NCI-H1694 treated with DMSO at 0.1 percent for 48 hours (cell line): ENCODE measurements around the gene CPE.
A peak's percentile ranks its signal among the peaks of the same experiment; 100 is the strongest.

ENCODE experiments used
- DNase-seq: peaks from one replicate; lab custom pipeline; 2025; lab: John Stamatoyannopoulos, UW

Gene CPE

DNA sequence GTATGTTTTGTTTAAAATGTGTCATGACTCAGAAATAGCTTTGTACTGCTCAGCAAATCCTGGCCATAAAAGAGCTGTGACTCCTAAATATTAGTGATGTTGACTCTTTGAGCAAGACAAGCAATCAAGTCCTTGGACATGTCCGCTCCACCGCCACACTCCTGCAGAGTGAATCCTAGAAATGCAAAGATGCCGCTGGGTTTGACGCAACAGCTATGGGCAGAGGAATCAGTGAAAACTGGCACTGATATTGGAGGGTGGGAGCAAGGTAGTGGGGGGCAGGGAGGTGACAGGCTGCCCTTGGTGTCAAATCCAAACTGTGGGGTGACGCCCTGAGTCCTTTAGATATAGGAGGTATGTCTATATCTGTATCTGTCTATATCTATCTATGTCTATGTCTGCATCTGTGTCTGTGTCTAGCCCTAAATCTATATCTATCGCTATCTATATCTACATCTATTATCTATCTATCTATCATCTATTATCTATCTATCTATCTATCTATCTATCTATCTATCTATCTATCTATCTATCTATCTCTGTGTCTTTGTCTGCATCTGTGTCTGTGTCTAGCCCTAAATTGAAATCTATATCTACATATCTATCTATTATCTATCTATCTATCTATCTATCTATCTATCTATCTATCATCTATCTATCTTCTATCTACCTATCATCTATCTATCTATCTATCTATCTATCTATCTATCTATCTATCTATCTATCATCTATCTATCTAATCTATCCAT lies 129.7 kb downstream of the CPE start:
- no peak for DNase-seq

DNA sequence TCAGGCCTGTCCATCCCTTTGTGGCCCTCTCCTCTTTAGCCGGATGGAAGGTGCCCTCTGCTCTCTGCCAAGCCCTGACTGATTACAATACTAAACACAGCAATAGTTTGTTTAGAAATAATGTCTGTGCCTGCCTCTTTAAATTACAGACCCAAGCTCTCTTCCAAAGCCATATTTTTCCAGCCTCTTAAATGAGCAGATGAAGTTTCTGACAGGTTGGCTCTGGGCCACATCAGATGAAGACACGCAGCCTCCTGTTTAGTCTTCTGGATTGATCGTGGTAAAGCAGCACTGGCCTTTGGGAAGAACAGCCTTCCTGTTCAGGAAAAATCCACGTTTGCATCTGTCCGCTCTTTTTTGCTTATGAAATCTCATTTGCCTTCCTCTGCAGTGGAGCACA lies 133.6 kb downstream of the CPE start:
- peak; percentile 38 for DNase-seq

DNA sequence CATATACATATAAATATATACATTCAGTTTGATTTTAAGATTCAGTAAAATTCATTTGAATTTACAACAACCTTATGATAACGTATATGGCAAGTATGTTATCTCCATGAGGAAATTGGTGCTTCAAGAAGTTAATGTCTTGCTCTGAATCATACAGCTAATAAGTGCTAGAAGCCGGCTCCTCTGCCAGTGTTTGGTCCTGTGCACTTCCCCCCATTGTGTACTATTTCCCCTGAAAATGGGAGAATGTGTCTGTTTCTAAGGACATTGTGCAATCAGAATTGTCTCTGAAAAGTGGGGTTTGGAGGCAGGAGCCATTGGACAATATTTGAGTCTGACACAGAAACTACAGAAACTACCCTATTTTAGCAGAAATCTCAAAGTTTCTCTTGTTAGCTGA lies 135.9 kb downstream of the CPE start:
- no peak for DNase-seq

DNA sequence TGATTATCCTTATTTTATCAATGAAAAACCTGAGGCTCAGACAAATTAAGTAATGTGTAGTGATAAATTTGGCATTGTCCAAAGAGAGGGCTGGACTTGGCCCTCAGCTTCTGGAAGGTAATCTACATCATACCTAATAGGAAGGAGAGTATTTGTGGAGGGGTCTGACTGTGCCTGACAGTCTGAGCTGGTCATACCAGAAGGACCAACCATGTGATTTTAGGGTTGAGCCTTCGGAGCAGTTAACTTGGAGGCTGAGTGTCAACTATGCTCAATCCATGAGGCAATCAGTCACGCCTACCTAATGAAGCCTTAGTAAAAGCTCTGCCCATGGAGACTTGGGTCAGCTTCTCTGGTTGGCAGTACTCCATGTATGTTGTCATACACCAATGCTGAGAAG lies 136.4 kb downstream of the CPE start:
- DNase-seq = no peak

DNA sequence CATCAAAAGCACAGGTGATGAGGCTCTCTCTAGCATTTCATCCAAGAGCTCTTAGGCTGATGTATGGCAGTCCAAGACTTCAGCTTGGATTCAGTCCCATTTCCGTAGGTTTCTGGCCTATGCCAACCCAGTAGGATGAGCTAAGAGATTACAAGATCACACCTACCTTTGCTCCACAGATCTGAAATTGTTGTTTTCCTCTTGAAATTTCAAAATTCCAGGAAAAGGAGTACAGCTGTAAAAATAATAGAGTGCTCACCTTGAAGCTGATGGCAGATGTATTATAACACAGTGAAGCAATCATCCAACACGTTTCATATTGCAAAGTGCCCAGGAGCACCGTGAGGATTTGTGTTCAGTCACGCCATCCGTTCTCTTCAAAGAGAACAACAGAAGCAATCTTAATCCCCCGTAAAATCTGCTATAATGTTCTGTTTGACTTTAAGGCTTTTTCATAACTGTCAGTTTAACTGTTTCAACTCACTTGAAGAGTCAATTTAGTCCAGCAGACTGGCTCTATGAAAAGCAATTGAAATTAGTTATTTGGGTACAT lies 137.5 kb downstream of the CPE start:
- no peak for DNase-seq

DNA sequence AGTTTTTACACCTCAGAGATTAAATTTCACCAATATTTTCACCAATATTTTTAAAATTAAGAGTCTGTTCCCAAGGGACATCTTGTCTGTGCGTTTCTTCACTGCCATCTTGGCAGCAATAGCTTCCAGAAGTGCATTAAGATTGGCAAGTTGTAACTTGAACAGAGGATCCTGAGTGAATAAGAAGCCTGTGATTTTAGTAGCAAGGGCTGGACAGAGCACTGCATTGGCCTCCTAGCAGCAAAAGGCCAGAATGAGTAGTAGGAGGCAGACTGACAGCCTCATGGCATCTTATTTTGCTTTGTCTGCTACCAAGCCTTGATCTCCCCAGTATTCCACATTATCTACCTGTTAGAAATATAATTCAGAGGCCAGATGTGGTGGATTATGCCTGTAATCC lies 138.4 kb downstream of the CPE start:
- DNase-seq = no peak

DNA sequence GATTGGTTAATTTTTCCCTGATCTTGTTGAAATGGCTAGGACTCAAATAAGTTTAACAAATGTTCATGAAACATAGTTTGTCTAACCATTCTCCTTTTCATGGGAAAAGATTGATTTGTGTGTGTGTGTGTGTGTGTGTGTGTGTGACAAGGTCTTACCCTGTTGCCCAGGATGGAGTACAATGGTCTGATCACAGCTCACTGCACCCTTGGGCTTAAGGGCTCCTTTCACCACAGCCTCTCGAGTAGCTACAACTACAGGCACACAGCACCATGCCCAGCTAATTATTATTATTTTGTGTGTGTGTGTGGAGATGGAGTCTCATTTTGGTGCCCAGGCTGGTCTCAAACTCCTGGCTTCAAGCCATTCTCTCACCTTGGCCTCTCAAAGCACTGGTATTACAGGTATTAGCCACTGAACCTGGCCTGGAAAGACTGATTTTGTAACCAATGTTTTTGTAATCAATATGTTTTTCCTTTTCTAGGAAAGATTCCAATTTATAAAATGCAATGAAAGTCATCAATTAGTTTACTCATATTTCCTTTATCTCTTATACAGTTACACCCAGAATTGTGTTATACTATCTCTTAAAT lies 139.3 kb downstream of the CPE start:
- no peak for DNase-seq

DNA sequence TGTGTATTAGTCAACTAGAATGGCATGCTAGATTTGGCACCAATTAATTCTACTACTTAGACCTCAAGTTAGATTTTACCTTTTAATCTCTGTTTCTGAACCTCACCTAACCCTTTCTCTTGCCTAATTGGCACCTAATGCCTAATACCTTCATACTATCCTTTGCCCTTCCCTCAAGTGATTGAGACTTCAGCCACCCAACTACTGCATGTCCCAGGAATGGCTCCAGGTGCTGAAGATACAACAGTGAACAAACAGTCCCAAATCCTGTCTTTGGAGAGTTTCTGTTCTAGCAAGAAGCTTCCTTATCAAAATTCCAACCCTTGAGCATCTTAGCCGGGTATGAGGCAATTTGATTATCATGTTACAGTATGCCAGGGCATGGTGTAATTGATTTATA lies 139.9 kb downstream of the CPE start:
- no peak for DNase-seq

DNA sequence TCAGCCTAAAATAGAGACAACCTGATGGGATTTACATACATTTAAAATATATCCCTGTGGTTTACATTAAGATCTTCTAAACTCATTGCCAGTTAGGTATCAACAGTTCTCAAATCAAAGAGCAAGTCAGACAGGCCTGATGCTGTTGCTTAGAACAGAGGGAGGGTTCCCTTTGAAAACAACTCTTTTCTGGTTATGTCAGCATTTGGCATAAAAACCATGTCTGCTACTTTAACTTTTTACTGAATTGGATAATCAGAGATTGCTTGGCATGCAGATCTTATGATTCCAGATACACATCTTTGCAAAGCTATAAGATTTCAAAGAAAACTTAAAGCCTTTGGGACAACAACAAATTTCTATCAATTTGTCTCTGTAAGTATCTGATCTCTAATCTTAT lies 140.8 kb downstream of the CPE start:
- no peak for DNase-seq

DNA sequence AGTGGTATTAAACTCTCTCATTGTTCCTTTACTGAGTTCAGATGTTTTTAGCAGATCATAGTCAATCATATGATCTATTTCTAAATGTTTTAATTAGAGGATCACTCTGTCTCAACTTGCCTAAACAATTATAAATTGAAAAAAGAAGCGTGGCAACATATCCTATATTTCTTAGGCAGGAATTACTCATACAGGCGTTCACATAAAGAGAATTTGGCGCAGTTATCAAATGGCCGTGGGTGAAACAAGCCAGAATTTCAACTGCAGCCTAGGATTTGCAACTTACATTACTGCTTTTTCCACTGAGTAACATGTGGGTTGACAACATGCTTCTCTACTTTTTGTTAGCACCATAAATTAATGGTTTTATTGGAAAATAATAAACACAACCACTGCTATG lies 141.3 kb downstream of the CPE start:
- DNase-seq = no peak

DNA sequence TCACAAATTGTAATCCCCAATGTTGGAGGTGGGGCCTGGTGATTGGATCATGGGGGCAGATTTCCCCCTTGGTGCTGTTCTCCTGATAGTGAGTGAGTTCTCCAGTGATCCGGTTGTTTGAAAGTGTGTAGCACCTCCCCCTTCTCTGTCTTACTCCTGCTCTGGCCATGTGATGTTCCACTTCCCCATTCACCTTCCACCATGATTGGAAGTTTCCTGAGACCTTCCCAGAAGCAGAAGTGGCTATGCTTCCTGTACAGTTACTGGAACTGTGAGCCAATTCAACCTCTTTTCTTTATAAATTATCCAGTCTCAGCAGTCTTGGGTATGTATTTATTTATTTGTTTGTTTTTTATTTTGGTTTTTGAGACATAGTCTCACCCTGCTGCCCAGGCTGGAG lies 143.2 kb downstream of the CPE start:
- DNase-seq = no peak

DNA sequence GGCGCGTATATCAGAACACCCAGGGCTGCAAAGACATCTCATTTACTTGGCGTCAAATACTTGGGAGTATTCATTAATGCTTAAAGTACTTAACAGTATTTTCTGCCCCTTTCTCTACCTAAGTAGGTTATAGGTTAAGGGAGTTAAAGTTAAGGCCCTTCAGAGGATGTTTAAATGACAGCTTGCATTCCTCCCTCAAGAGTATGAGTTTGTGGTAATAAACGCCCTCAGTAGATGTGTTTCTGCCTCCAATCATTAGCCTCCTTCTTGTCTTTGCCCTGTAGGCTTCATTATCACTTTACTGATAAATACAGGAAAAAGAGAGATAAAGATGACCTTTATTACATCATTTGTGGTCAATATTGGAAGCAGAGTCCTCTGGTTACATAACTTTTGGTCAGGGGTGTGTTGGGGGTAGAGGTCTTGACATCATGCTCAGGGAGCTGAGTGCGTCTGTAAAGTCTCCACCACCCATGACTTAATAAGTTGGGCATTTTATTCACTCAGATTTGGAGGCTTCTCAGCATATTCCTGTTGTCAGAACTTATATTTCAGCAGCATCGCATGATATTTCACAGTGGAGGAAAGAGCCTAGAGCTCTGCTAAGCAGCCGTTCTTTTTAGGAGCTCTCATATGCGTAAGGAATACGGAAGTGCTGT lies 145.9 kb downstream of the CPE start:
- no peak for DNase-seq

DNA sequence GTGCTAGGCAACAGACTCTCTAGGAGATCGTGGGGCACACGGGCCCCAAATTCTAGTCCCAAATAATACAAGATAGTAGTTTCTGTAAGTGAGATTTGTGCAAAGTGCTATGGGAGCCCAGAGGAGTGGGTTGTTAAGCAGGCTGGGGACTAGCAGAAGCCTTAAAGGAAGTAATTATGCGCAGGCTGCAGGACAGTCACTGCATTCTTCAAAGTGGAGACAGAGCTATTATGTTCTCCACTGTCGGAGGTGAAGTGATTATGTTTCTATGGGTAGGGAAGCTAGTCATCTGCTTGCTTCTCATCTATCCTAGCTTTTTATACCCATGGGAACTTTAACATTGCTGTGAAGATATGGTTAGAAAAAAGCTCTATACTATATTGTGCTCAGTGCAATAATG lies 154.2 kb downstream of the CPE start:
- no peak for DNase-seq

DNA sequence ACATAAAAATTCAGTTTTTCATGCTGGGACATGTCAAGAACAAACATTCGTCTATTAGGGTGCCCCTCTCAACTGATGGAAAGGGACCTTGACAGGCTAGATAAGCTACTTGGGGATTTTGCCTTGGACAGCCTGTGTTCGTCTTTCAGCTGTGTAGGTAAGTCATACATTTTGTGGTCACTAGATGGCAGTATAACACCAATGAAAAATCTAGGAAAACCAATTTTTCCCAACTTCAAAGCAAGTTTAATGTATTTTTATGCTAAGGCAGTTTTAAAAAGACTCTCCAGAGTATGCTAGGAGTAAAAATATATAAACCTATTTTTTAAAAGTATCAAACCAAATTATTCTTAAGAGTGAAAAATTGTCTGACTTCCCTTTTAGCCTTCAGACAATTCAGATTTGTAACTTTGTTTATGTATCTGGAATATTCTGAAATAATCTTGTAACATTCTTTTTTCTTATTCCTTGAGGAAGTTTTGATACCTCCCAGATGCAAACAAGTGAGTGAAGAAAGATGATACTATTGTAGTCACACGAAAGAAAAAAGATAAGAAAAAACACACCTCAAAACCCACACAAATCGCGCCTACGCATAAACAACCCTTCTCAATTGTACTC lies 158.3 kb downstream of the CPE start:
- DNase-seq = peak; percentile 53

DNA sequence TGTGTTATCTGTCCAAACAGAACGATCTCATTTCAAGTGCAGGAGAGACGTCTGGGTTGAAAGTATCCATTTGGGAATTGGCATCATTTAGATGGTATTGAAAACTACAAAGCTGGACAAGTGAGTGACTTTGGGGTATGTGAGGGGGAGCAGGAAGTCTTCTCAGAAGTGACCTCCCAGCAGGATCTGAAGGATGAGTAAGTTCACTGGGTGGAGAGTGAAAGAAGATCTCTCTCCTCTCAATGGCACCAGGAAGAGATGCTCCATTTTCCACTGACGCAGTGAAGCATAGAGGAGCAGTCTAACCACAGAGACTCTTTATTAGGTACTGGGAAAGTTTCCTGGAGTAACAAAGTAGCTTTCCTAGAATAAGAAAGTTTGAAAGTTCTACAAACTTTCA lies 161.0 kb downstream of the CPE start:
- DNase-seq = no peak

DNA sequence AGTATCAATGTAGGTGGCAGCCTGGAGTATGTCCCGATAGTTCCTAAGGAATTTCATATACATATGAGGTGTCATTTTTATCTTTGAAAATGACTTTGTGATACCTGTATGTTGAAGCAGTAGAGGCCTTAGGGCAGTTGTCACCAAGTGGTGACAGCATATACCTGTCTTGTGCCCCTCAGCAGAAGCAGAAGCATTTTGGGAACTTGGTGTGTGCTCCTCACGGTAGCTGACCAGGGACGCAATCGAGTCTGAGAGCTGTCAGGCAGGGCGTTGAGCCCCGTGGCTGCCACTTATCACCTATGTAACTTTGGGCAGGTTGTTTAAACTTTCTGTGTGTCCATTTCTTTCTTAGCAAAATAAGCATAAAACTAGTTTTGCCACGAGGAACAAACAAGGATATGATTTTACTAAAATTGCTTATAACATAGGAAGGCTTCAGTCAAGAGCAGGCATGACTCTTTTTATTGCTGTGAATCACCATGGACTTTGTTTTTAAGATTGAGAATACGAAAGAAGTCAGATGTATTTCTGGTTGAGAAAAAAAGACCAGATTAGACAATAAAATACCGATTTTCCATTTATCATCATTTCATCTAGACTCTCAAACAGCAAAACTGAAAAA lies 161.5 kb downstream of the CPE start:
- DNase-seq = no peak

DNA sequence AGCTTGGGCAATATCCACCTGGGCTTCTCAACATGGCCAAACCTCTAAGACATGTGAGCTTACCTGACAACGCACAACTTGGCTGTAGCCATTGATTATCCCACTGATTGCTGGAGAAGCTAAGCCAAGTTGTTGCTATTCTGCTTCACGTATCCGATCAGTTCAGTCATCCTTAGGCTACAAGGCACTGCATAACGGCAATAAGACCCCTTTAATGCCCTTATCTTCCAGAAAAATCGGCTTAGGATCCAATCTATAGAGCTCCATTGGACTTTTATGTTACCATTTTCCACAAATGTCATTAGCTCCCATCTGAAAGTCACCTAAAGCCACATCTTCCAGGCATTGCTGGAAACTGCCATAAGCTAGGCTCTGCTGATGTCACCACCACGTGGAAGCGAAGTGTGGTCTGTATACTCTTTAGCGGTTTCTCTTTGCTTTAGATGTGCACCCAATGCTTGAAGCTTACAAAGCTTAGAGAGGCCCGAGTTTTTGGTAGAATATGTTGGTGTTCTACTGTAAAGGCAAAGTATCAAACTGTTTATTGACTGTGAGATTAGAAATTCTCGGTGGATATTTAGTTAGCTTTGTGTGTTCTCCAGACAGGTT lies 163.1 kb downstream of the CPE start:
- DNase-seq = no peak

DNA sequence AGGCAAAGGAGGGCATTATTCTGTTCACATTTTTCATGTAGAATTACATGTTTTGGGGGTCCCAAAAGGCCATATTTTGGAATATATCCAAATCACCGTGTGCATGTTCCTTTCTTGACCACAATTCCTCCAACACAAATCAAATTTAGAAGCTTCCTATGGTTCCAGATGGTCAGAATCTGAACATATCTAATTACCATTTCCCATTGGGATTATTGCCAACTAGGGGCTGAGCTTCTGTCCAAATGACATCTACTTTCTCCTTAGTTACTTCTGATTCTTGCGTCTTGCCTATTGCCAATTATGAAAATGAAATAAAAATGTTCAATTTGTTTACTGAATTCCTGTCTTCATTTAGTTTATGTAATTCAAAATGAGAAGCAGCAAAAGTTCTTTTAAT lies 163.7 kb downstream of the CPE start:
- no peak for DNase-seq
